GM18951 (cell line): Measurements from ENCODE around the gene ZFYVE28.
"Not testable (repeated sequence)": the region's sequence is repeated elsewhere in the genome, so short reads cannot be mapped to it uniquely, and the experiment has no call there.

Source experiments
- POLR2A ChIP-seq: IDR thresholded peaks from 4 replicates; pipeline ENCODE4 v1.6.1; 2011; ENCODE audit warnings: mild to moderate bottlenecking; ENCODE audit not compliant: insufficient read length, insufficient read depth; ENCODE audit errors: extremely low read depth
- in situ Hi-C: fragments of 300-500 bp; cut with MboI; formaldehyde crosslinking; loops from one replicate; pipeline ENCODE4 v1.12.0; 2022; ENCODE audit warnings: low sequenced_read_pairs, mixed read lengths, inconsistent platforms; ENCODE audit not compliant: unreplicated experiment

The ZFYVE28 gene

DNA sequence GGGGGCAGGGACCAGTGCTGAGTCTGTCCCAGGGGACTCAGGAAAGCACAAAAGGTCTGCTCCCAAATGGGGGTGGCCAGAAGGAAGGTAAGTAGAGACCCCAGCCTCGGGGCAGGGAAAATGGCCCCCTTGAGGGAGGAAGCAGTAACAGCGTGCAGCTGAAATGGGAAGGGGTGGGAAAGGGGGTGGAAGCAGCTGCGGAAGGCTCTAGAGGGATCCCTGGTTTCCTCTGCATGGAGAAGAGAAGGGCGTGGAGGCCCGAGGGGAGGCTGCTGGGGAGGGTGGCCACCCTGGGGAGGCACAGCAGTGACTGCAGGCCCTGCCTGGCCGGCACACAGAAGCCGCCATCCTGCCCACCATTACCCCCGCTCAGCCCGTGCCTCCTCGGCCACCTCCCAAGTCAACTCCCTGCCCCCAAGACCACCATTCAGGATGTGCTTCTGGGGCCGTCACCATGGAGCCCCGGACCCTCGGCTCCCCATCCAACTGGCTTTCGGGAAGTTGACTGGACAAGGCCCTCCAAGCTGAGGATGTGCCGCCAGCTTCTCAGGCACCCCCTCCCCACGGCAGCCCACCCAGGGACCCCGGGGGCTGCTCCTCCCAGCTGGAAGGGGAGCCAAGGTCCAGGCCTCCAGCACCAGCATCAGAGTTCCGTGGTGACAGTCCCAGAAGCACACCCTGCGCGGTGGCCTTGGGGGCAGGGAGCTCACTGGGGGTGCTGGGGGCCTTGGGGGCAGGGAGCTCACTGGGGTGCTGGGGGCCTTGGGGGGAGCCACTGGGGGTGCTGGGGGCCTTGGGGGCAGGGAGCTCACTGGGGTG, 23.9 kb upstream of the ZFYVE28 start:
- in situ Hi-C loops: no loop called here
- no peak for TF ChIP-seq POLR2A

DNA sequence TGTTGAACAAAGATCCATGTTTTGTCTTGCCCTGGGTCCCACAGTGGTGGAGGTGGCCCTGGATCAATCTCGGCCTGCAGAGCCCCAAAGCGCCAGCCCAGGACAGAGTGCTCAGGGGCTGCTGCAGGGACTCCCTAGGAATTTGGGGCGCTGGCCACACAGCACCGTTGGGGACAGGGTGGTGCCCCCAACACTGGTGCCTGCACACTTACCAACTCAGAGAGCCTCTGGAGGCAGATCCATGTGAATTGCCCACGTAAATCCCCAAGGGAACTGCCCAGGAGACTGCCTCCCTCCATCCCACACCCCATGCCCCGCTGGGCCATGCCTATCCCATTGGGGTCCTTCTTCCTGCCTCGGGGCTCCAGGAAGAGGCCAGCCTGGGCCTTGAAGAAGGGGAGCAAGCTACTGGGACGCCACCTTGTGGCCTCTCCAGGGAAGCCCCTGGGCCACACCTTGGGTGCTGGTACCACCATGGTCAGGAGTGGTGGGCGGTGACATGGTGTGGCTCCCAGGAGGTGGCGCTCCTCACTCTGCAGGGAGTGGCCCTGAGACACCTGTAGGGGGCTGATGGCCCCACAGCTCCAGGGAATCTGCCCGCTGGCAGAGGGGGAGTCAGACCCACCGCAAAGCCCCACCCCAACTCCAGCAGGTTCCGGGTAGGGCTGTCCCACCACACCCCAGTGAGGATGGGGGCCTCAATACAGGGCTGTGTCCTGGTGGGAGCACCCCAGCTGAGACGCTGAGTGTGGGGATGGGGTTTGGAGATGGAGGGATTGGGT, 23.1 kb upstream of the ZFYVE28 start:
- no peak for TF ChIP-seq POLR2A
- in situ Hi-C loops: no loop called here

DNA sequence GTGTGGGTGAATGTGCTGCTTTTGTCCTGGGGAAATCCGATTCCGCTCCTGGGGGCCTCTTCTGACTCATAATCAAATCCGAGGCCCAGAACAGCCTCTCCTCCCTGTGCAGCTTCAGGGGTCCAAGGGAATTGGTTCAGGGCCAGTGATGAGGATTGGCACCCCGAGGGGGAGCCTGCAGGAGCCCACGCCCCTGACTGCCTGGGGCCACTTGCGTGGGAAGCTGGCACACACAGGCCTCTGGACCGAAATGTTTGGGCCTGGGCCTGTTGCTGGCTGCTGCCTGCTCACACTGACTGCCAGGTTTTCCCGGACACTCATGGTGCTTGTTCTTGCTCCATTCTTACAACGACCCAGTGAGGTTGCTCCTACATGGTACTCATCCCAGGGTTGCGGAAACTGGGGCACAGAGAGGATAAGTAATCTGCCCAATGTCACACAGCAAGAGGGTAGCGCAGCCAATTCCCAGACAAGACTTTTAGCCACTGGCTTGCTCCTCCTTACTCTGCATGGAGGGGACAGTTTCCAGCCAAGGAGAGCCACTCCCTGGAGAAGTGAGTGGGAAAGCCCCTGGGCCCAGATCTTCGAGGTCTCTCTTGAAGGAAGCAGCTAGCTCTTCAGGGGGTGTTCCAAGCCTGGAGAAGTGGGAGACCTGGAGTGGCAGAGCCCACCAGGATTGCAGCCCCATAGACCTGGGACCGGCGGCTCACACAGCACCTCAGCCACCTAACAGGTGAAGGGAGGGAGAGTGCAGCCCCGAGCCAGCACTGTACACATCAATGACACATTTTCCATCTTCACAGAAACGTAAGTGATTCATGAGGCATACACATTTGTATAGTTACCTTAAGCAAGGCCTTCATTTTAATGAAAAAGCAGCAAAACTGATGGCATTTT, 20.6 kb upstream of the ZFYVE28 start:
- in situ Hi-C loops: no loop called here
- TF ChIP-seq POLR2A: no peak

DNA sequence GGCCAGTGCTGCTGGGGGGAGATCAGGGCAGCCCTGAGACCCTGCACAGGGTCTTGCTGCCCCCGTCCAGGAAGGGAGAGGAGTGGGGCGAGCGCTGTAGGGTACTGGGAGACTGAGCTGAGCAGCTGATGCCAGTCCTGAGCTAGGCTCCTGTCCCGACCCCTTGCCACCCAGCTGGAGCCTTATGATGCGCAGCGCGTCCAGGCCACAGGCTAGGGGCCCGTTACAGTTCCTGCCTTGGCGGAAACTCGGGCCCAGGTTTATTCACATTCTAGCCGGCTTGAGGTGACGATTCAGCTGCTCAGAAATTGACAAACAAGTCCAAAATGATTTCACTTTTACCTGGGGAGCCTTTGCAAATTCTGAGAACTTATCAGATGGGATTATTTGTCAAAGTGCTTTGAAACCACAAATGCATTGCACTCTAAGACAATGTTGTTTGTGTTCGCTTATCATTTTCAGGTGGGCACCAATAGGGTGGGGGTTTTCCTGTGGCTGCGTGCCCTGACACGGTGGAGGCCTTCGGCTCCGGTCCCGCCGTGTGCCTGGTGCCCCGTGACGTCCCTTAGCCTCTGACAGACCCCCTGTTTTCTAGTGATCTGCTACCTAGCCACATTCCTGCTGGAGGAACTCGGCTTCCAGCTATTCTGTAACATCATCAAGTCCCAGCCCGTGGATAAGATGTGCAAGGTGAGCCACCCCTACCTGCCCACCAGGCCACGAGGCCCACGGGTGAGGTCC, 19.2 kb upstream of the ZFYVE28 start:
- TF ChIP-seq POLR2A: no peak
- in situ Hi-C loops: no loop called here

DNA sequence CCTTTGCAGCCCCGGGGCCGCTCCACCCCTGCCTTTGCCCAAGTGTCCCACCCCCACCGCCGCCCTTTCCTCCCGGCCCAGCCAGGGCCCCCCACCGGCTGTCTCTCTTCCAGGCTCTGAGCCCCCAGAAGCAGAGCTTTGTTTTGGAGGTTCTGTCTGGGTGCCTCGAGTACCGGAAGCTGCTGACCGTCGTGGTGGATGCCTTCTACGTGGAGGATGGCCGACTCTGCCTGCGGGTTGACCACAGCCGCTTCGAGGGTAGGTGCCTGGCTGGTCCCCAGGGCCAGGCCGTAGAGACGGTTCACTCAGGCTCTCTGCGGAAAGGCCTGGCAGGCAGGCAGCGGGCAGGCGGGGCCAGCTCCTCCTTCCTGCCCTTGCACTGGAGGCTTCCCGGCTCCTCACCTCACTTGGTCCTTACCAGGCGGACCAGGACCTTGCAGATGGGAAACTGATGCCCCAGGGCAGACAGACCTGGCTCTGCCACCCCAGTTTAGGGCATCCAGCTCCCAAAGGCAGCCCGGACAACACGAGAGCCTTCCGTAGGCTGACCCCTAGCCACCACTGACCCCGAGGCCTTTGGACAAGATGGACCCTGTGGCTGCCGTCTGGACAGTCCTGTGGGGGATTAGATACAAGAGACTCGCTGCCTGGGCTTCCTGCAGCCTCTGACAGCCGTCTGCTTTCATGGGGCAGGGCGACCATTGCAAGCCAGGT, 18.5 kb upstream of the ZFYVE28 start:
- in situ Hi-C loops: no loop called here
- no peak for TF ChIP-seq POLR2A

DNA sequence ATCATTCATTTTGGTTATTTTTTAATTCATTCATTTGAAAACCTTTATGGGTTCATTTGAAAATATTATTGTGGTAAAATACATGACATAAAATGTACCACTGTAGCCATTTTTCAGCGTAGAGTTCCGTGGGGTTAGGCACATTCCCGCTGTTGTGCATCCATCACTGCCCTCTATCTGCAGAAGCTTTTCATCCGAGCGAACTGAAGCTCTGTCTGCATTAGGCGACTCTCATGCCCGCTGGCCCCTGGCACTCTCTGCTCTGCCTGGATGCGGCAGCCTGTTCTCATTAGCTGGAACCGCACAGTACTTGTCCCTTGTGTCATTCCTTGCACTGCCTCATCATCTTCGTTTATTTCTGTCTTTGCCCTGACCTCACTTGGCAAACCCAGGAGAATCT, 17.9 kb upstream of the ZFYVE28 start:
- in situ Hi-C loops: no loop called here
- TF ChIP-seq POLR2A: no peak

DNA sequence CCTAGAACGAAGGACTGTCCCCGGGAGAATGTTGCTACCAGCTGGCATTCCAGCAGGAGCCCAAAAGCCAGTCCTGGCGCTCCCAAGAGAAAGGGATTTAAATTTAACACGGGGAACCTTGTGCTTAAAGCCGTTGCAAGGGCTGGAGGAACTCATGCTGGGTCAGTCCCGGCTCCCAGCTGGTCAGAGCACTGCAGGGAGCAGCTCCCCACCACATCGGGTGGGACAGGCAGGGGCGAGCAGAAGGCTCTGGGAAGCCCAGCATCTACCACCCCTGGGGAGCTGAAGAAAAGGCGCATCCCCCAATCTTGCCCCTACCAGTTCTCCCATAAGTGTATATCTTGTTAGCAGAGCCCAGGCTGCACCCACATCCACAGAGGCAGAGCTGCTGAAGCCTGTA, 16.0 kb upstream of the ZFYVE28 start:
- TF ChIP-seq POLR2A: no peak
- in situ Hi-C loops: no loop called here

DNA sequence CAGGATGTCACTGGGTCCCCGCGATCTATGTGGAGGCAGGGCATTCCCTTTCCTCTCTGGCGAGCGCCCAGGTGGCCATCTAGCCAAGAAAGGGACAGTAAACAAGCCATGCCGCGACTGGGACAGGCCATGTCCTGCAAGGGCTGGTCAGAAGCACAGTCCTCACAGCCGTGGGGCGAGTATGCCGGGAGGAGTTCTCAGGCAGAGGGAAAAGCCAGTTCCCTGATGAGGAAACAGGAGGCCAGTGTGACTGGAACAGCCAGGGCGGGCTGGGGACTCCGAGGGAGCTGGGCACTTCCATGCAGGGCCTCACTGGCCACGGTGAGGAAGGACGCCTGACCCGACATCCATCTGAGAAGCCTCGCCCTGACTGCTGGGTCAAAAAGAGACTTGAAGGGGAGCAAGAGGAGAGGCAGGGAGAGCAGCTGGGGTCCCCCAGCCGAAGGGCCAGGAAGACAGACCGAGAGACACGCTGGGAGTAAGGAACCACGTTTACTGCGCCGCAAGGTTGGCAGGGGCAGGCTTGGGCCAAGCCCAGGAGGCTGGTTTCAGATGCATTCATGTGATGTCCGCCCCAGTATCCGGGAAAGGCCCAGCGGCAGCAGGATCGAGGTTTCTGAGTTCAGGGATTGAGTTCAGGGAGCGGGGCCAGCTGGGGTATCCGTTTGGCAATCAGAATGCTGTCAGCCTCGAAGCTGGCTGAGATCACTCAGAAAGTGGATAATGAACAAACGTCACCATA, 15.3 kb upstream of the ZFYVE28 start:
- in situ Hi-C loops: no loop called here
- TF ChIP-seq POLR2A: no peak

DNA sequence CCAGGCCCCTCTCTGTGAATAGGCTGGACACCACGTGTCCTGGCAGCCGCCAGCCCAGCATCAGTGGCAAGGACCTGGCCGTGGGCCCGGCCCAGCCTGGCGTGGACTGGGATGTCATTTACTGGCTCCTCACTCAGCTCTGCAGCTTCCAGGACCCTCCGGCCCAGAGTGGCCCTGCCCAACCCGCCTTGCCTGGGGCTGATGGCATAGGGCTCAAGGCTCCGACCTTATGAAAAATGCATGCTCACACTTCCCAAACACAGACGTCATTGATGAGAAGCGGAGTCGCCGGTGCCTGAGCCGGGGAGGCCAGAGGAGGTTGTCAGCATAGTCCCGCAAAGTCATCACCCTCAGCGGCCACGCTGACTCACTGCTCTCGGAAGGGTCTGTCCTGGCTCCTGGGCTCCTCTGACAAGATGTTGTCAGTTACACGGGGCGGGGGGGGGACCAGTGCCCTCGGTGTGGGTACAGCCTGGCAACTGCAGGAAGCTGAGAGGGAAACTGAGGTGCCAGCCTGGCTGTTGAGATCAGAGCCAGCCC, 14.6 kb upstream of the ZFYVE28 start:
- in situ Hi-C loops: no loop called here
- no peak for TF ChIP-seq POLR2A

DNA sequence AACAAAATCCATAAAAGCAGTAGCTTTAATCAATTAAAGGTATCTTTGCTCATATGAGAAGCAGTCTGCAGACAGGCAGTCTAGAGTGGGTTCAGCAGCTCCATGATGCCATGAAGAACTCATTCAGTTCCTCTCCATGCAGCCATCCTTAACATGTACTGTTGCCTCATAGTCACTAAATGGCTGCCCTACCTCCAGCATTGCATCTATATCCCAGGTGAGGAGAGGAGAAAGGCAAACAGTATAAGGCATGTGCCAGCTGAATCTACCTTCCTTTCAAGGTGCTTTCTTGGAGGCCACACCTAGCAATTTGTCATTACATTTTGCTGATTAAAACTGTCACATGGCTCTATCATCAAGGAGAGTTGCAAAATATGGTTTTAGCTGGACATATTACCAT, 13.6 kb upstream of the ZFYVE28 start:
- in situ Hi-C loops: no loop called here
- TF ChIP-seq POLR2A: no peak

DNA sequence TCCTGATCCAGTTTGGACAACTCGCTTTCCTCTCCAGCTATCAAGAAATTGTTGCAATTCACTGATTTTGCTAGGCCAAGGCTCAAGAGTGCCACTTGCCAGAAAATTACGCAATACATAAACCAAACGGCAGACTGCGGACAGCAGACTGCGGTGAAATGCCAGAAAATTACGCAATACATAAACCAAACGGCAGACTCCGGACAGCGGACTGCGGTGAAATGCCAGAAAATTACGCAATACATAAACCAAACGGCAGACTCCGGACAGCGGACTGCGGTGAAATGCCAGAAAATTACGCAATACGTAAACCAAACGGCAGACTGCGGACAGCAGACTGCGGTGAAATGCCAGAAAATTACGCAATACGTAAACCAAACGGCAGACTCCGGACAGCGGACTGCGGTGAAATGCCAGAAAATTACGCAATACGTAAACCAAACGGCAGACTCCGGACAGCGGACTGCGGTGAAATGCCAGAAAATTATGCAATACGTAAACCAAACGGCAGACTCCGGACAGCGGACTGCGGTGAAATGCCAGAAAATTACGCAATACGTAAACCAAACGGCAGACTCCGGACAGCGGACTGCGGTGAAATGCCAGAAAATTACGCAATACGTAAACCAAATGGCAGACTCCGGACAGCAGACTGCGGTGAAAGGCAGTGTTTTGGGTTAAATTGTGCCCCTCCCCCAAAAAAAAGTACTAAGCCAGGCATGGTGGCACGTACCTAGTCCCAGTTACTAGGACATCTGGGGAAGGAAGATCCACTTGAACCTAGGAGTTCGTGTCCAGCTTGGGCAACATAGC, 11.7 kb upstream of the ZFYVE28 start:
- in situ Hi-C loops: not testable (repeated sequence)
